B cell (primary cell): Measurements from ENCODE around the gene GPR89B. TPM values are rescaled to one million over a fixed set of nuclear protein-coding genes. Genes with fewer than 3 reads are reported as not detected.

Experiments used
- ATAC-seq: fragments of 200-7000 bp; cut with Tn5 transposase; one replicate; pipeline ENCODE4 v1.10.0; 2021; ENCODE audit warnings: low read depth, mild to moderate bottlenecking, moderate number of reproducible peaks, moderate library complexity
- CTCF ChIA-PET: fragments of 350-600 bp; sonication (Branson Sonifier 250); formaldehyde crosslinking; loops from one replicate; lab custom pipeline; 2021; ENCODE audit warnings: antibody characterized with exemption, inconsistent platforms; lab: Charles Lee
- POLR2A ChIA-PET: fragments of 350-600 bp; sonication (Branson Sonifier 250); formaldehyde crosslinking; loops from one replicate; lab custom pipeline; 2021; ENCODE audit warnings: antibody characterized with exemption; lab: Charles Lee
- DNase-seq: peaks from one replicate; pipeline ENCODE4 v3.0.0; 2013
- H2AFZ ChIP-seq: 2 replicates; pipeline ENCODE4 v1.6.1; 2012; ENCODE audit warnings: mild to moderate bottlenecking, low read depth, low read length; ENCODE audit not compliant: insufficient read depth, poor library complexity, severe bottlenecking
- H3K27ac ChIP-seq, 2 donors: 1 replicate in 1 of 2; 2 replicates in 1 of 2; pipeline ENCODE4 v1.5.1; 2012 to 2013; ENCODE audit warnings: low read length in 2 of 2, mild to moderate bottlenecking in 2 of 2, moderate library complexity in 1 of 2
- H3K27me3 ChIP-seq, 4 experiments: fragments of 200-600 bp in 1 of 4; sonication (generic) in 1 of 4; replicated peaks in 1 of 4; 1 replicate in 2 of 4; 2 replicates in 2 of 4; pipeline versions ENCODE4 v1.6.1 to v1.7.0; 2013 to 2016; ENCODE audit warnings: low read length in 3 of 4, mild to moderate bottlenecking in 2 of 4, mixed read lengths in 1 of 4, moderate library complexity in 1 of 4; ENCODE audit not compliant: insufficient read depth in 4 of 4, control insufficient read depth in 3 of 4; ENCODE audit errors: control extremely low read depth in 1 of 4
- H3K36me3 ChIP-seq, 2 experiments: replicated peaks in 1 of 2; 1 replicate in 1 of 2; 2 replicates in 1 of 2; pipeline versions ENCODE4 v1.6.1 to v1.7.1; 2013; ENCODE audit warnings: low read length in 1 of 2; ENCODE audit not compliant: insufficient read depth in 2 of 2, control insufficient read depth in 1 of 2; ENCODE audit errors: control extremely low read depth in 1 of 2, extremely low read depth in 1 of 2
- H3K4me1 ChIP-seq, 2 donors: fragments of 200-600 bp in 1 of 2; sonication (generic) in 1 of 2; 1 replicate in 1 of 2; 2 replicates in 1 of 2; pipeline versions ENCODE4 v1.5.1 to v1.6.1; 2013 to 2017; ENCODE audit warnings: low read length in 2 of 2; ENCODE audit not compliant: control insufficient read depth in 2 of 2, insufficient read depth in 2 of 2
- H3K4me2 ChIP-seq: replicated peaks from 2 replicates; pipeline ENCODE3; 2012; ENCODE audit warnings: mild to moderate bottlenecking, low read depth, low read length; ENCODE audit not compliant: poor library complexity, severe bottlenecking
- H3K4me3 ChIP-seq, 5 experiments: fragments of 200-600 bp in 1 of 5; sonication (generic) in 1 of 5; 1 replicate in 3 of 5; 2 replicates in 2 of 5; pipeline versions ENCODE4 v1.5.1 to v1.7.0; 2011 to 2016; ENCODE audit warnings: low read length in 4 of 5, mild to moderate bottlenecking in 4 of 5, low read depth in 2 of 5, control low read depth in 1 of 5, moderate library complexity in 1 of 5; ENCODE audit not compliant: insufficient read depth in 1 of 5; ENCODE audit errors: control extremely low read depth in 1 of 5, extremely low read depth in 1 of 5
- H3K79me2 ChIP-seq: fragments of 200-600 bp; sonication (generic); one replicate; pipeline ENCODE4 v1.6.0; 2016; ENCODE audit warnings: low read length; ENCODE audit not compliant: control insufficient read depth, insufficient read depth
- H3K9ac ChIP-seq: fragments of 200-600 bp; sonication (generic); 2 replicates; pipeline ENCODE4 v1.6.1; 2017; ENCODE audit warnings: mild to moderate bottlenecking, low read length, moderate library complexity
- H3K9me3 ChIP-seq, 3 donors: one replicate each; pipeline versions ENCODE4 v1.6.1 to v1.7.1; 2013; ENCODE audit warnings: low read length in 2 of 3; ENCODE audit not compliant: control insufficient read depth in 2 of 3, insufficient read depth in 1 of 3; ENCODE audit errors: control extremely low read depth in 1 of 3
- H4K20me1 ChIP-seq: 2 replicates; pipeline ENCODE4 v1.6.0; 2012; ENCODE audit warnings: mild to moderate bottlenecking, low read length; ENCODE audit not compliant: insufficient read depth, control insufficient read depth, poor library complexity, severe bottlenecking
- H3K27ac Mint-ChIP-seq: one replicate; pipeline ENCODE4 v1.8.0; 2021; ENCODE audit warnings: mixed read lengths
- H3K27me3 Mint-ChIP-seq: one replicate; pipeline ENCODE4 v1.8.0; 2021; ENCODE audit warnings: mixed read lengths
- H3K4me1 Mint-ChIP-seq: one replicate; pipeline ENCODE4 v1.8.0; 2021; ENCODE audit warnings: mixed read lengths
- H3K4me3 Mint-ChIP-seq: one replicate; pipeline ENCODE4 v1.8.0; 2021; ENCODE audit warnings: mixed read lengths
- H3K9me3 Mint-ChIP-seq: one replicate; pipeline ENCODE4 v1.8.0; 2022; ENCODE audit warnings: mixed read lengths; ENCODE audit not compliant: insufficient read depth
- EZH2 ChIP-seq: IDR thresholded peaks from 2 replicates; pipeline ENCODE4 v1.6.1; 2012; ENCODE audit warnings: borderline replicate concordance, low read depth, mild to moderate bottlenecking, moderate library complexity, low read length; ENCODE audit not compliant: insufficient read depth, poor library complexity, severe bottlenecking
- WGBS: methylation state at CpG from one replicate; pipeline ENCODE4 v1.1.5; 2013; ENCODE audit warnings: missing lambda C conversion rate; ENCODE audit not compliant: insufficient coverage; 5-methylcytosine and 5-hydroxymethylcytosine counted together
- intact Hi-C: fragments of 100-400 bp; cut with micrococcal nuclease; formaldehyde crosslinking; loops from one replicate; pipeline ENCODE4 v1.10.0; 2022
- polyA plus RNA-seq: library from polyadenylated mRNA; depleted of rRNA; stranded (reverse); fragments of >200 nt; gene quantifications from 2 replicates; pipeline ENCODE4 v1.2.3, GENCODE V29; 2012
- total RNA-seq, 2 donors: library from RNA; stranded (reverse); fragments of 120-200 nt in 1 of 2; gene quantifications; 1 replicate in 1 of 2; 2 replicates in 1 of 2; pipeline versions ENCODE4 v1.2.3 to v1.2.4, GENCODE V29; 2013 to 2022
- TF ChIP-seq, protein P1 (sequence below): fragments of 200-600 bp; IDR thresholded peaks from one replicate; pipeline ENCODE4 v1.8.0; 2022; ENCODE audit warnings: antibody characterized with exemption, mild to moderate bottlenecking

GPR89B gene
- total and polyA plus RNA-seq, 2 donors (not counting 1 experiment from before 2014, with no cell fraction given), result 20.5 to 20.8 TPM

DNA sequence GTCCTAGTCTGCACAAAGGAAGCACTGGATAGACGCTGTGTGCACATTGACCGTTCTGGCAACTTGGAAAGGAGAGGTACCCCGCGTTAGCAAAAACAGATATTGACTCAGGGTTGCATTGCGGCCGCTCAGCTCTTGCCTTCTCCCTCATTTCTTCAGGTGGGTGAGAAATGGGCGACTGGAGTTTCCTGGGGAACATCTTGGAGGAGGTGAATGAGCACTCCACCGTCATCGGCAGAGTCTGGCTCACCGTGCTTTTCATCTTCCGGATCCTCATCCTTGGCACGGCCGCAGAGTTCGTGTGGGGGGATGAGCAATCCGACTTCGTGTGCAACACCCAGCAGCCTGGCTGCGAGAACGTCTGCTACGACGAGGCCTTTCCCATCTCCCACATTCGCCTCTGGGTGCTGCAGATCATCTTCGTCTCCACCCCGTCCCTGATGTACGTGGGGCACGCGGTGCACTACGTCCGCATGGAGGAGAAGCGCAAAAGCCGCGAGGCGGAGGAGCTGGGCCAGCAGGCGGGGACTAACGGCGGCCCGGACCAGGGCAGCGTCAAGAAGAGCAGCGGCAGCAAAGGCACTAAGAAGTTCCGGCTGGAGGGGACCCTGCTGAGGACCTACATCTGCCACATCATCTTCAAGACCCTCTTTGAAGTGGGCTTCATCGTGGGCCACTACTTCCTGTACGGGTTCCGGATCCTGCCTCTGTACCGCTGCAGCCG lies 20.3 kb upstream of the GPR89B start:
- WGBS, result 98% methylated on average over 43 of the region's 44 CpGs
- TF ChIP-seq EZH2, result no peak
- TF ChIP-seq, protein P1, sequence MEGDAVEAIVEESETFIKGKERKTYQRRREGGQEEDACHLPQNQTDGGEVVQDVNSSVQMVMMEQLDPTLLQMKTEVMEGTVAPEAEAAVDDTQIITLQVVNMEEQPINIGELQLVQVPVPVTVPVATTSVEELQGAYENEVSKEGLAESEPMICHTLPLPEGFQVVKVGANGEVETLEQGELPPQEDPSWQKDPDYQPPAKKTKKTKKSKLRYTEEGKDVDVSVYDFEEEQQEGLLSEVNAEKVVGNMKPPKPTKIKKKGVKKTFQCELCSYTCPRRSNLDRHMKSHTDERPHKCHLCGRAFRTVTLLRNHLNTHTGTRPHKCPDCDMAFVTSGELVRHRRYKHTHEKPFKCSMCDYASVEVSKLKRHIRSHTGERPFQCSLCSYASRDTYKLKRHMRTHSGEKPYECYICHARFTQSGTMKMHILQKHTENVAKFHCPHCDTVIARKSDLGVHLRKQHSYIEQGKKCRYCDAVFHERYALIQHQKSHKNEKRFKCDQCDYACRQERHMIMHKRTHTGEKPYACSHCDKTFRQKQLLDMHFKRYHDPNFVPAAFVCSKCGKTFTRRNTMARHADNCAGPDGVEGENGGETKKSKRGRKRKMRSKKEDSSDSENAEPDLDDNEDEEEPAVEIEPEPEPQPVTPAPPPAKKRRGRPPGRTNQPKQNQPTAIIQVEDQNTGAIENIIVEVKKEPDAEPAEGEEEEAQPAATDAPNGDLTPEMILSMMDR, result no peak
- ATAC-seq (no peak), DNase-seq (no peak)
- H3K9me3 Mint-ChIP-seq, result no peaks in the 10 kb centered on the region
- Histone ChIP-seq H3K9ac (no peak overlapping the region), H3K4me1 (no peaks in the 10 kb centered on the region), H3K27ac (no peak overlapping the region), H3K4me3 (no peak overlapping the region), H3K4me2 (no peak overlapping the region), H2AFZ (no peak overlapping the region), H3K79me2 (no peaks in the 10 kb centered on the region), H3K9me3 (peaks cover 0 to 5% (median 0%) of the 10 kb centered on the region in 3 donors), H3K36me3 (no peaks in the 10 kb centered on the region), H3K27me3 (no peaks in the 10 kb centered on the region), H4K20me1 (no peaks in the 10 kb centered on the region)
- POLR2A ChIA-PET, result no interaction called here
- CTCF ChIA-PET, result no interaction called here
- intact Hi-C loops, result no loop called here
- H3K27ac Mint-ChIP-seq, result no peak overlapping the region
- H3K27me3 Mint-ChIP-seq, result peaks cover 25% of the 10 kb centered on the region
- H3K4me3 Mint-ChIP-seq, result no peak overlapping the region
- no peaks in the 10 kb centered on the region for H3K4me1 Mint-ChIP-seq

DNA sequence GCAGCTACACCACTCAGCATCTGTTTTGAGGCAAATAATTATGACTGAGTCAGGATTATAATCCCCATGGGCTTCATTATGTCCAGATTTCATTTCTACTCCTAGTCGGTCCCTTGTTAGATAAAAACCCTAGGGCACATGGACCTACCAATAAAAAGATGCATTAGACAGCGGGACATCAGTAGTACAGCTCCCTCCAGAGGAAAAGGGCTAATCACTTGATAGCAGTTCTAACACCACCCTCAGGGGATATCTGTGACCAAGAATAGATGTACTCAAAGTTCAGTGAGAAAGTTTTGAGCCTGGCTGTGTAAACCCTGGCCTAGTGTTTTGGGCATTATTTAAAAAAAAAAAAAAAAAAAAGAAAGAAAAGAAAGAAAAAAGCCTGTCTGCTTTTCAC lies 15.7 kb upstream of the GPR89B start:
- intact Hi-C loops, result no loop called here

More for the DNA sequence above, 15.7 kb upstream of the GPR89B start:
- H4K20me1 ChIP-seq, result no peaks in the 10 kb centered on the region
- no peaks in the 10 kb centered on the region for H3K4me1 ChIP-seq
- no peaks in the 10 kb centered on the region for H3K79me2 ChIP-seq
- TF ChIP-seq, protein P1, result no peak
- no peak for TF ChIP-seq EZH2
- ChIA-PET POLR2A (no interaction called here), CTCF (interaction anchor here (1.0 kb wide), 1 partner anchor 20 kb away, joined by 3 read pairs; no protein-coding TSS in a partner anchor)
- no peak overlapping the region for H3K4me3 ChIP-seq
- H3K27ac ChIP-seq, result no peak overlapping the region
- 100% methylated on average over 1 of the region's 2 CpGs for WGBS
- H3K36me3 ChIP-seq, result no peaks in the 10 kb centered on the region
- no peak overlapping the region for H3K4me3 Mint-ChIP-seq
- H3K9me3 ChIP-seq, result peaks cover 0 to 5% (median 0%) of the 10 kb centered on the region in 3 donors
- H3K27me3 Mint-ChIP-seq, result peaks cover 45% of the 10 kb centered on the region
- DNase-seq, result no peak
- no peak overlapping the region for H3K4me2 ChIP-seq
- no peak overlapping the region for H3K9ac ChIP-seq
- no peaks in the 10 kb centered on the region for H3K9me3 Mint-ChIP-seq
- H3K27ac Mint-ChIP-seq, result no peak overlapping the region
- ATAC-seq, result no peak
- H2AFZ ChIP-seq, result no peak overlapping the region
- peaks cover 0 to 16% (median 5%) of the 10 kb centered on the region in 4 experiments for H3K27me3 ChIP-seq
- H3K4me1 Mint-ChIP-seq, result no peaks in the 10 kb centered on the region
